HG03565 (cell line): ENCODE results near the gene PLGRKT.
A peak's percentile ranks its signal among the peaks of the same experiment; 100 is the strongest.
"Not testable (repeated sequence)": the region's sequence is repeated elsewhere in the genome, so short reads cannot be mapped to it uniquely, and the experiment has no call there.

Source experiments
- ATAC-seq: cut with Tn5 transposase; IDR thresholded peaks from one replicate; pipeline ENCODE4 v1.9.1; 2021; ENCODE audit warnings: mild to moderate bottlenecking, moderate library complexity; ENCODE audit not compliant: unreplicated experiment

PLGRKT gene

DNA sequence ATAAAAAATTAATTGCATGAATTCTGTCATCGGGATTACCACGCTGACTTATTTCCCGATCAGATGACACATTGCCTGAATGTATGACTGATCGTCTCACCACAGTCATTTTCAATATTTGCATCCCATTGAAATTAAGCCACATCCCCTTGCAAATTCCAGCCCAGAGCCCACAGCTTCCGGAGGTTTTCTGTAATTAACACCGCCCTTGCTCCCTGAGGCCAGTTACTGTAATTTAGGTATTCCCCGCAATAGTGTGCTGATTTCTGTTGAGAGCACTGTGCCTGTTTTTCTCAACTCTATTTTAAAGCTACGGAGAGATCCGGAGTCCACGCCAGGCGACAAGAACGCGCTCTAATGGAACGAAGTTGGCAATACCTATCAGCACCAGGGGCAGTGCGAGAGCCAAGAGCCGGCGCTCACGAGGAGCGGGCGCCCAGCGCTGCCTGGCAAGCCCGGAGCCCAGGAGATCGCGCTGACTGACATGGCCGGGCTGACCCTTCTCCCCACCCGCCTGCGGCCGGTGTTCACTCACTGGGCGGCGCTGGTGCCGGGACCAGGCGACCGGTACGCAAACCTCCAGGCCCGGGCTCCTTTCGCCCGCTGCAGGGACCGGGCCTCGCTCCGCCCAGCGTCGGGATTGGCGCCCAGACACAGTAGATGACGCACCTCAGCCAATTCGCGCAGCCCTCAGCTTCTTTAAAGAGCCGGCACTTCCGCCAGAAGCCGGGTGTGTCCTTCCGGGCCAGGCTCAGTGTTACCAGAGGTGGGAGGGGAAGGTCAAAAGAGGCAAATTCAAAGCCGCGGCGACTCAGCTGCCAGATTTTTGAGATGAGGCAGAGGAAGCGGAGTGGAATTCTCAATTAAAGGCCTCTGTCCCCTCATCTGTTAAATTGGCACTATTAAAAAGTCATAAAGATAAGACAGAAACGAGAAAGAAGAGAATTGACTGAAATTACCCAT is at the start of gene PLGRKT:
Gene PLGRKT (minus strand): TSS at position 672 of the 963 bp plus-strand sequence. CDS start 5,948 bp downstream, outside the sequence.
- ATAC-seq, result peak; percentile 73

- no peak for ATAC-seq
These were observed 49.3 kb upstream of the PLGRKT start for GRCh38 chr9:5486988-5487387.

- ATAC-seq, result no peak
These were observed 47.8 kb upstream of the PLGRKT start for GRCh38 chr9:5485378-5486085.

- ATAC-seq, result no peak
These were observed 45.6 kb upstream of the PLGRKT start for GRCh38 chr9:5483306-5483705.

GRCh38 chr9:5482194-5482593 is 44.5 kb upstream of the PLGRKT start:
- ATAC-seq, result no peak

- ATAC-seq, result no peak
These were observed 43.8 kb upstream of the PLGRKT start for GRCh38 chr9:5481322-5482040.

- no peak for ATAC-seq
These were observed 43.2 kb upstream of the PLGRKT start for GRCh38 chr9:5480919-5481318.

DNA sequence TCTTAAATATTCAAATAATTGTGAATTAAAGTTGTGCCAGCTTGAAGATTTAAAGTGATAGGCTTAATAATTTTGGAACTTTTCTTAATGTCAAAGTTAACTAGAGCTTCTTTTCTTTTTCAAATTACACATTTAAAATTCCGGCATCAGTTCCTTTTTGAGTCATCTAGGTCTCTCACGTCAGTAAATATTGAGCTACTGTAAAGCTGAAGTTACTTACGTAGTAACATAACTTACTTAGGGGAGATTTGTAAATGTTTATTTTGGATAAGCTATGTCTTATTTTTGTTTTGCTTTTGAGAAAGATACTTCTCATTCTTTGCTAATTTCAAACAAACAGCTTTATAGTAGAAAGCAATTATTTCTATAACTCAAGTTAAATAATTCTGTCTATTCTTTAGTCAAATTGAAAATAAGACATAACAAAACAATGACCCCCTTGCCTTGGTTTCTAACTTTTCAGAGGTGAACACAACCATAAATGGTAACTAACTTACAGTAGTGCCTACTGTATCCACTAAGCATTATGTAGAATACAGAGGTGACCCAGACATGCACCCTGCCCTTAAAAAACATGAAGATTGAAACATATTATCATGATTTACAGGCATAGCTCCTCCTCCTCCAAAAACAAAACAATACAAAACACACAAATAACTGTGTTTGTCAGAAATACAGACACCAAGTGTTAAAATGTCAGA is 42.4 kb upstream of the PLGRKT start:
- ATAC-seq, result peak; percentile 39

GRCh38 chr9:5478206-5478605 is 40.5 kb upstream of the PLGRKT start:
- ATAC-seq, result no peak

DNA sequence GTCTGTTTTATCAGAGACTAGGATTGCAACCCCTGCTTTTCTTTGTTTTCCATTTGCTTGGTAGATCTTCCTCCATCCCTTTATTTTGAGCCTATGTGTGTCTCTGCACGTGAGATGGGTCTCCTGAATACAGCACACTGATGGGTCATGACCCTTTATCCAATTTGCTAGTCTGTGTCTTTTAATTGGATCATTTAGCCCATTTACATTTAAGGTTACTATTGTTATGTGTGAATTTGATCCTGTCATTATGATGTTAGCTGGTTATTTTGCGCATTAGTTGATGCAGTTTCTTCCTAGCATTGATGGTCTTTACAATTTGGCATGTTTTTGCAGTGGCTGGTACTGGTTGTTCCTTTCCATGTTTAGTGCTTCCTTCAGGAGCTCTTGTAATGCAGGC is 37.9 kb upstream of the PLGRKT start:
- not testable (repeated sequence) for ATAC-seq

DNA sequence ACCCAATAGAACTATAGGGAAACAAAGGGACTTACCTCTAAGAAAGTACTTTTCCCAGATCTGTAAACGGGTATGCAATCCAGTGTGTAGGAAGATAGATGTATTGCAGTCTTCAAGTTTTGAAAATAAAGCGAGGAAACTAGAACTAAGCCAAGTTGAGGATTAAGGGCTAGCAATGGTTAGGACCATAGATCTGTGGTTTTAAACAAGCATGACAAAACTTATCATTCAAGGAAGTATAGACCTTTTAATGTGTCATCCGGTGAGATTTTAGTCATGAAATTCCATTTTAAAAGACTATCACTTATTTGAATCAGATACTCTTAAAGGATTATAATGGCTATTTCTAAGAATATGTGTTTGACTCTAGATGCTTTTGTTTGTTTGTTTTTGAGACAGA is 33.1 kb upstream of the PLGRKT start:
- no peak for ATAC-seq

- ATAC-seq, result no peak
These were observed 32.4 kb upstream of the PLGRKT start for GRCh38 chr9:5470122-5470521.

GRCh38 chr9:5468850-5469249 is 31.1 kb upstream of the PLGRKT start:
- ATAC-seq, result no peak

GRCh38 chr9:5466766-5467165 is 29.0 kb upstream of the PLGRKT start:
- ATAC-seq, result no peak

- ATAC-seq, result no peak
These were observed 28.3 kb upstream of the PLGRKT start for GRCh38 chr9:5466005-5466404.

DNA sequence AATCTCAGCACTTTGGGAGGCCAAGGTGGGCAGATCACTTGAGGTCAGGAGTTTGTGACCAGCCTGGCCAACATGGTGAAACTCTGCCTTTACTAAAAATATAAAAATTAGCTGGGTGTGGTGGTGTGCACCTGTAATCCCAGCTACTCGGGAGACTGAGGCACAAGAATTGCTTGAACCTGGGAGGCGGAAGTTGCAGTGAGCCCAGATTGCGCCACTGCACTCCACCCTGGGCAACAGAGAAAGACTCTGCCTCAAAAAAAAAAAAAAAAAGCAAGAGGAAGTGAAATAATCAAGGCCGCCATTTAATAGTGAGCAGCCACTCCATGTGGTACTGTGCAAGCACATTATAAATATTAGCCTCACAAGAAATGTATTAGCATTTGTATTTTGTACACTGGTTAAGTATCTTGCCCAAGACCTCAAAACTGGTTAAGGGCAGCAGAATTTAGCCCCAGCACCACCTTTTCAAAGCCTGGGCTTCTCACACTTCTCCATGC is 27.2 kb upstream of the PLGRKT start:
- ATAC-seq, result not testable (repeated sequence)

DNA sequence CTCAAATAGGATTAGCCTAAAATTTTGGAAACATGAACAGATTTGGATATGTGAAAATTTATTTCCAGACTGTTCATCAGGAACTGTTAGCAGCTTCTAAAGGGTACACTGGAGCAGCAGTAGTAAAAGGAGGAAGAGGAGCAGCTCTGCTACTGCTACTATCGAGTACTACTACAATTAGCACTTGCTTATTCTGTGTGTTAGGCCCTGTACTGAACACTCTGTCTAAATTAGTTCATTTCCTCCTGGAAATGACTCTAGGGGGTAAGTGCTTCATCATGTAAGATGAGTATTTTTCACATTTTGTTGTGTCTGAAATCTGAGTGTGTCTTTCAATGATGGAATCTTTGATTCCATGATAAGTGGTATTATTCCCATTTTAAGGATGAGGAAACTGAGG is 22.4 kb upstream of the PLGRKT start:
- no peak for ATAC-seq

DNA sequence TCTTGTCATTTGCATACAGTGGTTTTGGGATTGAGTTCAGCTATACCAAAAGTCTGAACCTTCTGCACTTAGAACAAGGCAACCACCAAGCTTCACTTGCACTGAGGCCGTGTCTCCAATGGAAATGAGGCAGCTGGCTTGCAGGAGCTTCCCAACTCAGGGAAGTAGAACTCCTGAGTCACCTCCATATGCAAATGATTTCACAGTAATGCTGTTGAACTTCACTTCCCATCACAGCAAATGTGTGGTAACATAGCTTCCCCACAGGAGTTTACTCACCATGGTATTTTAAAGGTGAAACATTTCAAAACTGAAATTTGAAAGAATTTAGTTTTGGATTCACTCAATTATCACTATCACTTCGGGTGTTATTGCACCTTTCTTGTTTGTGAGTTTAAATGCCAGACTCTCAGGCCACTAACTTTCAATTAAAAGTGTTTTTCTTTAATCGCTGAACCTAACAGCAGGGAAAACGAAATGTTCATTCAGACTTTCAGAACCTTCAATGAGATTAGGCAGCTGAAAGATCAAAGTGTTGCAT is 21.6 kb upstream of the PLGRKT start:
- ATAC-seq, result peak; percentile 58

DNA sequence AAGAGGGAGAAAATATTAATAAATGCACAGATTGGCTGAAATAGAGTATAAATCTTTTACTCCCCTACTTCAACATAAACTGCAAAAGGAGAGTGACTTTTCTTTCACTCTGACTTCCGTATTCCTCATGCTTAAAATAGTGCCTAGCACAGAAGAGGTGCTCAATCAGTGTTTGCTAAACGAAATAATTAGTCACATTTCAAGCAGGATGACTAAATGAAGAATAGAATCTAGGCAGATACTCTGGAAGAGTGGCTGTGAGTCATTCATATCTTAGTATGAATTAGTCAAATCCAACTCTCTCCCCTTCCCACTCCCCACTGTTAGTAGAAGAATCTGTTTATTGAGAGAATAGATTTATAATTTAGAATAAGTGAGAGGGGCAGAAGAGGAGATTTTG is 17.5 kb upstream of the PLGRKT start:
- ATAC-seq, result no peak

- ATAC-seq, result no peak
These were observed 15.9 kb upstream of the PLGRKT start for GRCh38 chr9:5453673-5454072.
